Thyroid gland (tissue), 4 donors: ENCODE measurements around the gene RELL1.

ENCODE experiments used
- POLR2A ChIP-seq, 2 donors: fragments of 450-650 bp; IDR thresholded peaks; one replicate each; pipeline ENCODE4 v1.6.1; 2017; ENCODE audit warnings: antibody characterized with exemption in 2 of 2, mild to moderate bottlenecking in 2 of 2, moderate library complexity in 1 of 2
- TF ChIP-seq, protein P1 (sequence below), 6 experiments: fragments of 200-600 bp in 3 of 6; fragments of 450-650 bp in 3 of 6; sonication (generic) in 3 of 6; IDR thresholded peaks; one replicate each; pipeline ENCODE4 v1.5.1; 2016 to 2019; ENCODE audit warnings: antibody characterized with exemption in 6 of 6, mild to moderate bottlenecking in 2 of 6, inconsistent platforms in 1 of 6, moderate library complexity in 1 of 6

DNA sequence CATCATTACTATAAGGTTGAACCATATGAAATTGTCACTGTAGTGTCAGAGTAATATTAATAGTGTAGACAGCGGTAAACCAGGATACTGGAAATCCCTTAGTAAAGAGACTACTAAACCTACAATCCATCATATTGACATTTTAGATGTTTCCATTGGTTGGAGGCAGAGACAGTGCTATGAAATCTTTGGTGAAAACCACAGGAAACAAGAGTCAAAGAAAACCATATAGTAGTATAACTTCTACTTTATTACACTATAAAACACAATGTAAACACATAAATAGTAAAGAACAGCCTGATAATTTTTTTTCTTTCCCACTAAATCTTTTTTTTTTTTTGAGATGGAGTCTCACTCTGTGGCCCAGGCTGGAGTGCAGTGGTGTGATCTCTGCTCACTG, 15.9 kb downstream of the RELL1 start:
- TF ChIP-seq, protein P1, sequence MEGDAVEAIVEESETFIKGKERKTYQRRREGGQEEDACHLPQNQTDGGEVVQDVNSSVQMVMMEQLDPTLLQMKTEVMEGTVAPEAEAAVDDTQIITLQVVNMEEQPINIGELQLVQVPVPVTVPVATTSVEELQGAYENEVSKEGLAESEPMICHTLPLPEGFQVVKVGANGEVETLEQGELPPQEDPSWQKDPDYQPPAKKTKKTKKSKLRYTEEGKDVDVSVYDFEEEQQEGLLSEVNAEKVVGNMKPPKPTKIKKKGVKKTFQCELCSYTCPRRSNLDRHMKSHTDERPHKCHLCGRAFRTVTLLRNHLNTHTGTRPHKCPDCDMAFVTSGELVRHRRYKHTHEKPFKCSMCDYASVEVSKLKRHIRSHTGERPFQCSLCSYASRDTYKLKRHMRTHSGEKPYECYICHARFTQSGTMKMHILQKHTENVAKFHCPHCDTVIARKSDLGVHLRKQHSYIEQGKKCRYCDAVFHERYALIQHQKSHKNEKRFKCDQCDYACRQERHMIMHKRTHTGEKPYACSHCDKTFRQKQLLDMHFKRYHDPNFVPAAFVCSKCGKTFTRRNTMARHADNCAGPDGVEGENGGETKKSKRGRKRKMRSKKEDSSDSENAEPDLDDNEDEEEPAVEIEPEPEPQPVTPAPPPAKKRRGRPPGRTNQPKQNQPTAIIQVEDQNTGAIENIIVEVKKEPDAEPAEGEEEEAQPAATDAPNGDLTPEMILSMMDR (IDR thresholded peaks at IDR 0.05): no peak
- no peak for TF ChIP-seq POLR2A (IDR thresholded peaks at IDR 0.05)
